EL (cell line): ENCODE data around the gene RSPH1.
"Not testable (repeated sequence)": the region's sequence is repeated elsewhere in the genome, so short reads cannot be mapped to it uniquely, and the experiment has no call there.

ENCODE experiments used
- DNase-seq: peaks from one replicate; pipeline ENCODE4 v3.0.0-alpha.2; 2016

The RSPH1 gene

GRCh38 chr21:42480736-42481135 is 15.3 kb downstream of the RSPH1 start:
- no peak for DNase-seq

GRCh38 chr21:42479582-42479981 is 16.4 kb downstream of the RSPH1 start:
- no peak for DNase-seq

GRCh38 chr21:42478504-42478903 is 17.5 kb downstream of the RSPH1 start:
- DNase-seq = no peak

GRCh38 chr21:42476388-42477331 is 19.4 kb downstream of the RSPH1 start:
- no peak for DNase-seq

- no peak for DNase-seq
These were observed 20.3 kb downstream of the RSPH1 start for GRCh38 chr21:42475526-42476387.

GRCh38 chr21:42475036-42475435 is 21.0 kb downstream of the RSPH1 start:
- peak; percentile 20 for DNase-seq

- DNase-seq = peak; percentile 56
These were observed 21.8 kb downstream of the RSPH1 start for GRCh38 chr21:42474043-42474831.

- no peak for DNase-seq
These were observed 22.5 kb downstream of the RSPH1 start for GRCh38 chr21:42473498-42474042.

- DNase-seq = no peak
These were observed 23.5 kb downstream of the RSPH1 start for GRCh38 chr21:42472521-42472920.

GRCh38 chr21:42471716-42472330 is 24.2 kb downstream of the RSPH1 start:
- no peak for DNase-seq

- no peak for DNase-seq
These were observed 24.8 kb downstream of the RSPH1 start for GRCh38 chr21:42471206-42471605.

GRCh38 chr21:42469726-42470125 is 26.3 kb downstream of the RSPH1 start:
- not testable (repeated sequence) for DNase-seq

GRCh38 chr21:42469272-42469671 is 26.8 kb downstream of the RSPH1 start:
- DNase-seq = no peak

GRCh38 chr21:42468491-42469131 is 27.4 kb downstream of the RSPH1 start:
- no peak for DNase-seq

GRCh38 chr21:42467140-42467983 is 28.7 kb downstream of the RSPH1 start:
- DNase-seq = peak; percentile 6

- DNase-seq = no peak
These were observed 29.3 kb downstream of the RSPH1 start for GRCh38 chr21:42466700-42467099.

- DNase-seq = no peak
These were observed 30.3 kb downstream of the RSPH1 start for GRCh38 chr21:42465803-42466127.

- DNase-seq = no peak
These were observed 30.8 kb downstream of the RSPH1 start for GRCh38 chr21:42465008-42465802.

- peak; percentile 48 for DNase-seq
These were observed 32.0 kb downstream of the RSPH1 start for GRCh38 chr21:42463861-42464515.
